Measurements from ENCODE around the gene STAT4. TPM values are rescaled to one million over a fixed set of nuclear protein-coding genes. Genes with fewer than 3 reads are reported as not detected.

STAT4 gene
- total RNA-seq, 1 experiment from 2014 or later: 0.71 TPM

DNA sequence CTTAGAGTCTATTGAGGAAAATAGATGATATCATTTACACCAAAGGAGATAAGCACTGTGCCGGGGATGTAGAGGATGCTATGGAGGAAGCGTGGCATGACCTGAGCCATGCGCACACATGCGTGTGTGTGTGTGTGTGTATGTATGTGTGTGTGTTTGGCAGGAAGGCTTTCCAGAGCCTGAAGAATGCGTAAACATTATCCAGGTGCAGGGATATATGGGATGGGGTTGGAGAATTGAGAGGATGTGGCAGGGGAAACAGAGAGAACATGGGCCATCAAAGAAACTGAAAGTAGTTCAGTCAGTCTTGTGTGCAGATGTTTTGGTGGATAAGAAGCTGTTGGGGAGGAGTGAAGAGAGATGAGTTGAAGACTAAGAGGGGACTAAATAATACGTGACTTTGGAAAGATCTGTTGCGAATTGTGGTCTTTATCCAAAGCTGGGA, 127.5 kb downstream of the STAT4 start:
- POLR2A ChIA-PET (ENCODE audit: low non-redundant PET): no interaction called here
- no peaks in the 10 kb centered on the region for H3K27me3 ChIP-seq (replicated peaks; ENCODE audit: insufficient read depth, low read depth, low read length, poor library complexity)
- H3K27ac ChIP-seq (ENCODE audit: low read depth, low read length, poor library complexity, severe bottlenecking): no peak overlapping the region
- H3K4me3 ChIP-seq (ENCODE audit: low read depth, low read length, poor library complexity, severe bottlenecking): no peak overlapping the region
- no TSS peak for BruUV-seq (replicated peaks)
- CTCF ChIA-PET: no interaction called here
- no peaks in the 10 kb centered on the region for H3K36me3 ChIP-seq (ENCODE audit: insufficient read depth, low read length, poor library complexity, severe bottlenecking)
- TF ChIP-seq EZH2 (IDR thresholded peaks at IDR 0.05; ENCODE audit: borderline replicate concordance, low read depth, low read length, poor library complexity, severe bottlenecking): no peak
- TF ChIP-seq, protein P1, sequence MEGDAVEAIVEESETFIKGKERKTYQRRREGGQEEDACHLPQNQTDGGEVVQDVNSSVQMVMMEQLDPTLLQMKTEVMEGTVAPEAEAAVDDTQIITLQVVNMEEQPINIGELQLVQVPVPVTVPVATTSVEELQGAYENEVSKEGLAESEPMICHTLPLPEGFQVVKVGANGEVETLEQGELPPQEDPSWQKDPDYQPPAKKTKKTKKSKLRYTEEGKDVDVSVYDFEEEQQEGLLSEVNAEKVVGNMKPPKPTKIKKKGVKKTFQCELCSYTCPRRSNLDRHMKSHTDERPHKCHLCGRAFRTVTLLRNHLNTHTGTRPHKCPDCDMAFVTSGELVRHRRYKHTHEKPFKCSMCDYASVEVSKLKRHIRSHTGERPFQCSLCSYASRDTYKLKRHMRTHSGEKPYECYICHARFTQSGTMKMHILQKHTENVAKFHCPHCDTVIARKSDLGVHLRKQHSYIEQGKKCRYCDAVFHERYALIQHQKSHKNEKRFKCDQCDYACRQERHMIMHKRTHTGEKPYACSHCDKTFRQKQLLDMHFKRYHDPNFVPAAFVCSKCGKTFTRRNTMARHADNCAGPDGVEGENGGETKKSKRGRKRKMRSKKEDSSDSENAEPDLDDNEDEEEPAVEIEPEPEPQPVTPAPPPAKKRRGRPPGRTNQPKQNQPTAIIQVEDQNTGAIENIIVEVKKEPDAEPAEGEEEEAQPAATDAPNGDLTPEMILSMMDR (conservative IDR thresholded peaks at IDR 0.05; ENCODE audit: low read depth, low read length): no peak
- no peaks in the 10 kb centered on the region for H3K4me1 ChIP-seq (ENCODE audit: insufficient read depth, low read length, poor library complexity, severe bottlenecking)
- intact Hi-C loops (cut with micrococcal nuclease; ENCODE audit: unreplicated experiment): no loop called here
- no peak for DNase-seq (ENCODE audit: low spot score)
- no peaks in the 10 kb centered on the region for H3K9me3 ChIP-seq (ENCODE audit: low read depth, low read length, poor library complexity, severe bottlenecking)

DNA sequence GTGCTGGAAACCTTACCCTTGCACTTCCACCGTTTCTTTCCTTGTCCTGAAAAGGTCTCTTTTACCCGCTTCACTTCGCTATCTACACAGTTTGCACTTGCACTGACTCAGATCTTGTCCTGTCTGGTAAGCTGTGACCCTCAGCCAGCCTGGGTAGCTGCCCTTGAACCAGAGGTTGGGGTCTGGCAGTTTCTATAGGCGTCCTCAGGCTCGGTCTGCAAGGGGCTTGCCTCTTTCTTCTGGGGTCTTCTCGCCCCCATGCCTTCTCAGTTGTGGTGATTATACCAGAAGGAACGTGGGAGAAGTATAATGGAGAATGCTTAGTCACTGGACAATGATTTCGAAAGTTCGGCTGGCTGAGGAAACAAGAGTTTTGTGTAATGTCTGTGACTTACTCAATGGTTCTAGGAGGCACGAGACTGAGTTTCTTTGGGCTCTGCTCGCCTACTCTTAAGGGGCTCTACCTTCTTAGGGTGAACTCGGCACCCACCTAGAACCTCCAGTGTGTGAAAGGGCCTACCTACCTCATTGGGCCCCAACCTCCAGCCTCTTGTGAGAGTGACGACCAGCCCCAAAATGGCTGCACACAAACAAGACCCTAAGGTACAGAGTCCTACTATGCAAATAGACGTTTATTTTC, 129.9 kb downstream of the STAT4 start:
- no peak for TF ChIP-seq EZH2 (IDR thresholded peaks at IDR 0.05; ENCODE audit: borderline replicate concordance, low read depth, low read length, poor library complexity, severe bottlenecking)
- TF ChIP-seq, protein P1 (conservative IDR thresholded peaks at IDR 0.05; ENCODE audit: low read depth, low read length): no peak
- Histone ChIP-seq H3K27me3 (replicated peaks; ENCODE audit: insufficient read depth, low read depth, low read length, poor library complexity) (no peaks in the 10 kb centered on the region), H3K27ac (ENCODE audit: low read depth, low read length, poor library complexity, severe bottlenecking) (peak overlapping the region; percentile 89), H3K36me3 (ENCODE audit: insufficient read depth, low read length, poor library complexity, severe bottlenecking) (no peaks in the 10 kb centered on the region), H3K4me1 (ENCODE audit: insufficient read depth, low read length, poor library complexity, severe bottlenecking) (no peaks in the 10 kb centered on the region), H3K9me3 (ENCODE audit: low read depth, low read length, poor library complexity, severe bottlenecking) (no peaks in the 10 kb centered on the region), H3K4me3 (ENCODE audit: low read depth, low read length, poor library complexity, severe bottlenecking) (peak overlapping the region; percentile 70)
- DNase-seq (ENCODE audit: low spot score): peak; percentile 32
- intact Hi-C loops (cut with micrococcal nuclease; ENCODE audit: unreplicated experiment): no loop called here
- POLR2A ChIA-PET (ENCODE audit: low non-redundant PET): interaction anchor here (0.6 kb wide), 1 partner anchor 64 kb away, joined by 3 read pairs; no protein-coding TSS in a partner anchor
- CTCF ChIA-PET: no interaction called here
- BruUV-seq (replicated peaks): TSS peak; percentile 84

DNA sequence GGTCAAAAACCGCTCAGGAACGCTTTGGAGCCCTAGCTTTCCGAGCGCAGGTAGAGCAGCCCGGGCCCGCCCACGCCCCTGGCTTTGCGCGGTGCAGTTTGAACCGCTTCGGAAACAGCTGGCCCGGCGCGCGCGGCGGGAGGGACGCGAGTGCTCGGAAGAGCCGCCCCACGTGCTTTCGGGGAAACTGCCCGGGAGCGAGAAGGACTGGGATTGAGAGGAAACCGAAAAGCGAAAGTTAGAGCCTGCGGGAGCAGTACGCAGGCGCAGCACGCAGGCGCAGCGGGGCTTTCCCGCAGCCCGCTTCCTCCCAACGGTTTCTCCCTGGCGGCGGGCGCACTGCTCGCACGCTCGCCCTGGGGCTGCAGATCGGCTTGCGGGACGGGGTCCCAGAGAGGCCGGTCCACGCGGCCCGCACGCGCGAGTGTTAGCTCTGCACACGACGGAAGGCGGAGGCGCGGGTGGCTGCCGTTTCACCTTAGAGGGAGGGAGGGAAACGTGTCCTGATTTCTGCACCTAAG, 130.5 kb downstream of the STAT4 start:
- BruUV-seq (replicated peaks): no TSS peak
- H3K36me3 ChIP-seq (ENCODE audit: insufficient read depth, low read length, poor library complexity, severe bottlenecking): no peaks in the 10 kb centered on the region
- no peaks in the 10 kb centered on the region for H3K9me3 ChIP-seq (ENCODE audit: low read depth, low read length, poor library complexity, severe bottlenecking)
- intact Hi-C loops (cut with micrococcal nuclease; ENCODE audit: unreplicated experiment): no loop called here
- peak overlapping the region; percentile 89 for H3K27ac ChIP-seq (ENCODE audit: low read depth, low read length, poor library complexity, severe bottlenecking)
- DNase-seq (ENCODE audit: low spot score): peak; percentile 97
- TF ChIP-seq, protein P1 (conservative IDR thresholded peaks at IDR 0.05; ENCODE audit: low read depth, low read length): no peak
- TF ChIP-seq EZH2 (IDR thresholded peaks at IDR 0.05; ENCODE audit: borderline replicate concordance, low read depth, low read length, poor library complexity, severe bottlenecking): no peak
- ChIA-PET POLR2A (ENCODE audit: low non-redundant PET) (interaction anchor here (0.6 kb wide), 1 partner anchor 63 kb away, joined by 3 read pairs; no protein-coding TSS in a partner anchor), CTCF (no interaction called here)
- peak overlapping the region; percentile 70 for H3K4me3 ChIP-seq (ENCODE audit: low read depth, low read length, poor library complexity, severe bottlenecking)
- no peaks in the 10 kb centered on the region for H3K27me3 ChIP-seq (replicated peaks; ENCODE audit: insufficient read depth, low read depth, low read length, poor library complexity)
- H3K4me1 ChIP-seq (ENCODE audit: insufficient read depth, low read length, poor library complexity, severe bottlenecking): no peaks in the 10 kb centered on the region

Data from A673 (cell line).